ENCODE results near the gene F2.

F2 gene

DNA sequence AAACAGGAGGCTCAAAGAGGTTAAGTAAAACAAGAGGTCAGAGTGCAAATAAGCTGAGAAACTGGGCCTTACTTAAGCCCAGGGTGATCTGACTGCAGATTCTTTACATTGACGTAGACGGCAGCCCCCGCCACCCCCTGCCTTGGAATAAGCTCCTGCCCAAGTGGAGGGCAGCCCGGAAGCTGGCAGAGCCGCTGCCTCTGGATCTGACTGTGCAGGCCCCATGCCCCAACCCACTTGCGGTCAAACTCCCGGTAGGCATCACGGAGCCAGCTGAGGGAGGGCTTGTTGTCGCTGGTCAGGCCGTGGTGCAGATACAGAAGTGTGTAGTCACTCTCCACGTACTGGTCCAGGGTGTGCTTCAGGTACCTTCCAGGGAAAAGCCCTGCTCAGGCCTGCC lies 37.2 kb upstream of the F2 start:
- TF ChIP-seq, protein P1, sequence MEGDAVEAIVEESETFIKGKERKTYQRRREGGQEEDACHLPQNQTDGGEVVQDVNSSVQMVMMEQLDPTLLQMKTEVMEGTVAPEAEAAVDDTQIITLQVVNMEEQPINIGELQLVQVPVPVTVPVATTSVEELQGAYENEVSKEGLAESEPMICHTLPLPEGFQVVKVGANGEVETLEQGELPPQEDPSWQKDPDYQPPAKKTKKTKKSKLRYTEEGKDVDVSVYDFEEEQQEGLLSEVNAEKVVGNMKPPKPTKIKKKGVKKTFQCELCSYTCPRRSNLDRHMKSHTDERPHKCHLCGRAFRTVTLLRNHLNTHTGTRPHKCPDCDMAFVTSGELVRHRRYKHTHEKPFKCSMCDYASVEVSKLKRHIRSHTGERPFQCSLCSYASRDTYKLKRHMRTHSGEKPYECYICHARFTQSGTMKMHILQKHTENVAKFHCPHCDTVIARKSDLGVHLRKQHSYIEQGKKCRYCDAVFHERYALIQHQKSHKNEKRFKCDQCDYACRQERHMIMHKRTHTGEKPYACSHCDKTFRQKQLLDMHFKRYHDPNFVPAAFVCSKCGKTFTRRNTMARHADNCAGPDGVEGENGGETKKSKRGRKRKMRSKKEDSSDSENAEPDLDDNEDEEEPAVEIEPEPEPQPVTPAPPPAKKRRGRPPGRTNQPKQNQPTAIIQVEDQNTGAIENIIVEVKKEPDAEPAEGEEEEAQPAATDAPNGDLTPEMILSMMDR (IDR thresholded peaks at IDR 0.05; ENCODE audit: low read depth, low read length, poor library complexity, severe bottlenecking): no peak
- no peak for TF ChIP-seq EZH2phosphoT487 (IDR thresholded peaks at IDR 0.05; ENCODE audit: borderline replicate concordance, low read length)
- no peak overlapping the region for H3K27ac ChIP-seq (ENCODE audit: low read depth, low read length)
- no peak overlapping the region for H3K4me2 ChIP-seq (ENCODE audit: low read length)
- H3K79me2 ChIP-seq (ENCODE audit: control insufficient read depth, low read length): no peaks in the 10 kb centered on the region
- H3F3A ChIP-seq (ENCODE audit: control insufficient read depth, insufficient read depth): no peaks in the 10 kb centered on the region
- H3K4me3 ChIP-seq (ENCODE audit: low read length): no peak overlapping the region
- no peaks in the 10 kb centered on the region for H4K20me1 ChIP-seq (ENCODE audit: control insufficient read depth, insufficient read depth, low read depth, low read length)
- peaks cover 35% of the 10 kb centered on the region for H3K36me3 ChIP-seq (ENCODE audit: control insufficient read depth, low read length)
- H3K4me1 ChIP-seq (ENCODE audit: control insufficient read depth, low read length): peaks cover 5% of the 10 kb centered on the region
- no peaks in the 10 kb centered on the region for H3K9me2 ChIP-seq (replicated peaks; ENCODE audit: control insufficient read depth, low read length)
- no peaks in the 10 kb centered on the region for H3K9me3 ChIP-seq (ENCODE audit: control insufficient read depth, insufficient read depth, low read length)
- H3K27me3 ChIP-seq (ENCODE audit: control insufficient read depth, low read length): no peaks in the 10 kb centered on the region

DNA sequence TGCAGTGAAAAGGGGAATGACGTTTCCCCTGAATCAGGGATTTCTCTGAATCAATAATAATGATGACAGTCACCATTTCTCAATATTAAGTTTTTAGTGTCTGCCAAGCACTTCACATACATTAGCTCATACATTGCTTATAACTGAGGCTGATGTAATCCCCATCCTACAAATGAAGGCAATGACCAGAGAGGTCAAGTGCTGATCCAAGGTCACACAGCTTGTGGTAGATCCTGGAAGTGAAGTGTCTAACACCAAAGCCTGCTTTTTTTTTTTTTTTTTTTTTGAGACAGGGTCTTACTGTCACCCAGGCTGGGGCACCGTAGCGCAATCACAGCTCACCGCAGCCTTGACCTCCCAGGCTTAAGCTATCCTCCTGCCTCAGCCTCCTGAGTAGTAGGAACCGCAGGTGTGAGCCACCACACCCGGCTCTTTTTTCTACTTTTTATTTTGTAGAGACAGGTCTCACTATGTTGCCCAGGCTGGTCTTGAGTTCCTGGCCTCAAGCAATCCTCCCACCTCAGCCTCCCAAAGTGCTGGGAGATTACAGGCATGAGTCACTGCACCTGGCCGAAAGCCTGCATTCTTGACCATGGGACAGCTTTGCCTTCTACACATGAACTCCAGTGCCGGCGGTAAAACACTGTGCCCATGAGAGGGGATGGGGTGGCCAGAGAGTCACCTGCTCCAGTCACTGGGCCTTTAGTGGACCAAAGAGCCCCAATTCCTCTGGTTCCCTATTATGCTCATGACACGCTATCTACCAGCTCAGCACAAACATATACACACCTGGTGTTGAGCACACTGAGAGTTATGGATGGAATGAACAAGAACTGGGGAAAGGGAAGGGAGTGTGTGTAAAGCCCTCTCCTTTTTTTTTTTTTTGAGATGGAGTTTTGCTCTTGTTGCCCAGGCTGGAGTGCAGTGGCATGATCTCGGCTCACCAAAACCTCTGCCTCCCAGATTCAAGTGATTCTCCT lies 36.0 kb upstream of the F2 start:
- H4K20me1 ChIP-seq (ENCODE audit: control insufficient read depth, insufficient read depth, low read depth, low read length): no peaks in the 10 kb centered on the region
- H3F3A ChIP-seq (ENCODE audit: control insufficient read depth, insufficient read depth): no peaks in the 10 kb centered on the region
- H3K4me2 ChIP-seq (ENCODE audit: low read length): no peak overlapping the region
- no peaks in the 10 kb centered on the region for H3K9me2 ChIP-seq (replicated peaks; ENCODE audit: control insufficient read depth, low read length)
- no peaks in the 10 kb centered on the region for H3K4me1 ChIP-seq (ENCODE audit: control insufficient read depth, low read length)
- peaks cover 42% of the 10 kb centered on the region for H3K36me3 ChIP-seq (ENCODE audit: control insufficient read depth, low read length)
- H3K79me2 ChIP-seq (ENCODE audit: control insufficient read depth, low read length): no peaks in the 10 kb centered on the region
- no peaks in the 10 kb centered on the region for H3K9me3 ChIP-seq (ENCODE audit: control insufficient read depth, insufficient read depth, low read length)
- no peaks in the 10 kb centered on the region for H3K27me3 ChIP-seq (ENCODE audit: control insufficient read depth, low read length)
- no peak overlapping the region for H3K4me3 ChIP-seq (ENCODE audit: low read length)
- no peak overlapping the region for H3K27ac ChIP-seq (ENCODE audit: low read depth, low read length)
- no peak for TF ChIP-seq EZH2phosphoT487 (IDR thresholded peaks at IDR 0.05; ENCODE audit: borderline replicate concordance, low read length)
- TF ChIP-seq, protein P1 (IDR thresholded peaks at IDR 0.05; ENCODE audit: low read depth, low read length, poor library complexity, severe bottlenecking): no peak

GRCh38 chr11:46684367-46684766 lies 34.6 kb upstream of the F2 start:
- no peaks in the 10 kb centered on the region for H3K79me2 ChIP-seq (ENCODE audit: control insufficient read depth, low read length)
- no peaks in the 10 kb centered on the region for H3F3A ChIP-seq (ENCODE audit: control insufficient read depth, insufficient read depth)
- H3K9me3 ChIP-seq (ENCODE audit: control insufficient read depth, insufficient read depth, low read length): no peaks in the 10 kb centered on the region
- no peaks in the 10 kb centered on the region for H3K4me1 ChIP-seq (ENCODE audit: control insufficient read depth, low read length)
- H3K9me2 ChIP-seq (replicated peaks; ENCODE audit: control insufficient read depth, low read length): no peaks in the 10 kb centered on the region
- no peaks in the 10 kb centered on the region for H3K27me3 ChIP-seq (ENCODE audit: control insufficient read depth, low read length)
- H4K20me1 ChIP-seq (ENCODE audit: control insufficient read depth, insufficient read depth, low read depth, low read length): no peaks in the 10 kb centered on the region
- H3K4me2 ChIP-seq (ENCODE audit: low read length): no peak overlapping the region
- no peak overlapping the region for H3K4me3 ChIP-seq (ENCODE audit: low read length)
- no peak overlapping the region for H3K27ac ChIP-seq (ENCODE audit: low read depth, low read length)
- peaks cover 30% of the 10 kb centered on the region for H3K36me3 ChIP-seq (ENCODE audit: control insufficient read depth, low read length)
- TF ChIP-seq, protein P1 (IDR thresholded peaks at IDR 0.05; ENCODE audit: low read depth, low read length, poor library complexity, severe bottlenecking): no peak
- TF ChIP-seq EZH2phosphoT487 (IDR thresholded peaks at IDR 0.05; ENCODE audit: borderline replicate concordance, low read length): no peak
